Skin of body (tissue), 2 donors: ENCODE measurements around the gene E4F1. TPM values are rescaled to one million over a fixed set of nuclear protein-coding genes. Genes with fewer than 3 reads are reported as not detected.
"Not testable (repeated sequence)": the region's sequence is repeated elsewhere in the genome, so short reads cannot be mapped to it uniquely, and the experiment has no call there.

ENCODE experiments used
- DNase-seq: peaks from one replicate; lab custom pipeline; 2025; lab: John Stamatoyannopoulos, UW
- total RNA-seq: library from RNA; depleted of rRNA; stranded (reverse); fragments of >200 nt; gene quantifications from one replicate; pipeline ENCODE4 v1.2.3, GENCODE V29; 2014

E4F1 gene
- total RNA-seq, 1 donor from 2014 or later = 23.2 TPM

- DNase-seq = no peak
These were observed 7.0 kb downstream of the E4F1 start for GRCh38 chr16:2230376-2230775.

DNA sequence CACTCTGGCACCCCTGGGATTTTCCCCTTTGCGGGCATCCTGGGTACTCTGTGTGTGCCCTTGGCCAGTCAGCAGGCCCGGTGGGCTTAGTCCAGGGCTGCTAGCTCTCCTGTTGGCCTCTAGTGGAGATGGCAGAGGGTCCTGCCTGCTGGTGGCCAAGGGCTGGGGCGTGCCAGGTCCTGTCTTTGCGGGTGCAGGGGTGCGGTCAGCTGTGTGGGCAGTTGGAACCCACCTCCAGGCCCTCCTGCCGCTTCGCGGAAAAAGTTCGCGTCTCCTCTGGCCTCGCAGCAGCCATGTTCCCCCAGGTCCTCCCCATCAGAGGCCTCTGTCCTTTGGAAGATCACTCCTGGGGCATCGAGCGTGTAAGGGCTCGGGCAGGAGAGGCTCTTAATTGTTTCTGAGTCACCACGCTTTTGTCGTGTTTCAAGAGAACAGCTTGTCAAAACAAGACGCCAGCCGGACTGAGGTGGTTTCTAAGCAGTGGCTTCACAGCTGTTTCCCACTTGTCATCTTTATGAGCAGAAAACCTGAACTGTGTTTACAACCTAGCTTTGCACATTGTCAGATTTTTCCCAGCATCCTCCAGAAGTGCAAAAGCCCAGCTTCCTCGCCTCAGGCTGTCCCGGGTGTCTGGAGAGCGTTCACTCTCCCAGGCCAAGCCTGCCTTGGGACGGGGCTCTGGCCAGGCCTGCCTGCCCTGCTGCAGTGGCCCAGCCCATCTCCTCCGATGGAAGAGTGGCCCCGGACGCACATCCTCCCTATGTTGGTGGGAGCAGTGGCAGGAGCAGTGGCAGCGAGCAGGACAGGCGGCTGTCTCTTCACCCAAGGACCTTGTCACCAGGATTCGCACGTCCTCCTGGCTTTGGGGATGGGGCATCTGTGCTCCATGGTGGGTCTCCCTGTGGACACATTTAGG is 7.9 kb downstream of the E4F1 start:
- DNase-seq = no peak

DNA sequence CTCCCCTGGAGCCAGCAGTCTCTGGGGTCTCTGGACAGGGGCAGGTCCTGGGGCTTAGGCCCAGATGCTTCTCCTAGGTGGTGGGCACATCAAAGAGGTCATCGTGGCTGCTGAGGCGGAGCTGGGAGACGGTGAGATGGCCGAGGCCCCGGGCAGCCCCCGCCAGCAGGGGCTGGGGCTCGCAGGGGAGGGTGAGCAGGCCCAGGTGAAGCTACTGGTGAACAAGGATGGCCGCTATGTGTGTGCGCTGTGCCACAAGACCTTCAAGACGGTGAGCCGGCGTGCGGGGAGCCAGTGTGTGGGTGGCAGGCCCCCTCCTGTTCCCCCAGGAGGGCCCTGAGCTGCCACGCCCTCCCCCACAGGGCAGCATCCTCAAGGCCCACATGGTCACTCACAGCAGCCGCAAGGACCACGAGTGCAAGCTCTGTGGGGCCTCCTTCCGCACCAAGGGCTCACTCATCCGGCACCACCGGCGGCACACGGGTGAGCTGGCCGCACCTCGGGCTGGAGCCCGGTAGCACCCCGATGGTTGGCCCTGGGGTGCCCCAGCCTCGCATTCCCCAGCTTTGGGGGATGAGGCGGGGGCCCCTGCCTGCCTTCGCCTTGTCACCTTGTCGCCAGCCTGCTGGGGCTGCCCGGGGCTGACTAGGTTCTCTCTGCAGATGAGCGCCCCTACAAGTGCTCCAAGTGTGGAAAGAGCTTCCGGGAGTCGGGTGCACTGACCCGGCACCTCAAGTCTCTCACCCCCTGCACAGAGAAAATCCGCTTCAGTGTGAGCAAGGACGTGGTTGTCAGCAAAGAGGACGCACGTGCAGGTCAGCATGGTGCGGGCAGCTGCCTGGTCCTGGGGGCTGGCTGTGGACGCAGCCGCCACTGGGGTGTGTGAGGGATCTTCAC is 9.0 kb downstream of the E4F1 start:
- DNase-seq = no peak

DNA sequence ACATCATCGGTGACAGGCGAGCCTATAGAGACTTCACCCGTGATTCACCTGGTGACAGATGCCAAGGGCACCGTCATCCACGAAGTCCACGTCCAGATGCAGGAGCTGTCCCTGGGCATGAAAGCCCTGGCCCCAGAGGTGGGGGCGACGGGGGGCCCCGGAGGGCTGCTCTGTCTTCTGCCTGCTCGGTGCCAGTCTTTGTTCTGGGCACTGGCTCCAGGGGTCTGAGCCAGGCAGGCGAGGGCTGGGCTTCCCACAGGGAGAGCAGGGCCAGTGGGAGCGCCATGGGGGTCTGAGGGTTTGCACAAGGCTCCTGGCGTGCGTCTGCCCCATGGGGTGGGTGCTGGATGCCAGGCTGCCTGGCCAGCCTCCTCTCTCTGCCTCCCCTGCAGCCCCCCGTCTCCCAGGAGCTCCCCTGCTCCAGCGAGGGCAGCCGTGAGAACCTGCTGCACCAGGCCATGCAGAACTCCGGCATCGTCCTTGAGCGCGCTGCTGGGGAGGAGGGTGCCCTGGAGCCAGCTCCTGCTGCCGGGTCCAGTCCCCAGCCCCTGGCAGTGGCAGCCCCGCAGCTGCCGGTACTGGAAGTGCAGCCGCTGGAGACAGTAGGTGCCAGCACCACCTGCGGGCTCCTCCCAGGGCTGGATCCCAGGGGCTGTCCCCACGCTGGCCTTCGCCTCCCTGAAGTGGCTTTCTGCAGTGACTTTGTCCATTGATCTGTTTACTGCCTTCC is 9.8 kb downstream of the E4F1 start:
- DNase-seq = no peak

- DNase-seq = no peak
These were observed 10.8 kb downstream of the E4F1 start for GRCh38 chr16:2233872-2234812.

DNA sequence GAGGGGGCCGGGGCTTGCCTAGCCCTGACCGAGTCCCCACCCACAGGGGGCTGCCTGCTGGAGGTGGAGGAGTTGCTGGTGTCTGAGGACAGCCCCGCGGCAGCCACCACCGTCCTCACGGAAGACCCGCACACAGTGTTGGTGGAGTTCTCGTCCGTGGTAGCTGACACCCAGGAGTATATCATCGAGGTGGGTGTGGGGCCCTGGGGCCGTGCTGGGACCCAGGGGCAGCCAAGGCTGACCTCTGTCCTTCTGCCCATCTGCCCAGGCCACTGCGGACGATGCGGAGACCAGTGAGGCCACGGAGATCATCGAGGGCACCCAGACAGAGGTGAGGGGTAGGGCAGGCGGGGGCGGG is 11.4 kb downstream of the E4F1 start:
- DNase-seq = no peak

DNA sequence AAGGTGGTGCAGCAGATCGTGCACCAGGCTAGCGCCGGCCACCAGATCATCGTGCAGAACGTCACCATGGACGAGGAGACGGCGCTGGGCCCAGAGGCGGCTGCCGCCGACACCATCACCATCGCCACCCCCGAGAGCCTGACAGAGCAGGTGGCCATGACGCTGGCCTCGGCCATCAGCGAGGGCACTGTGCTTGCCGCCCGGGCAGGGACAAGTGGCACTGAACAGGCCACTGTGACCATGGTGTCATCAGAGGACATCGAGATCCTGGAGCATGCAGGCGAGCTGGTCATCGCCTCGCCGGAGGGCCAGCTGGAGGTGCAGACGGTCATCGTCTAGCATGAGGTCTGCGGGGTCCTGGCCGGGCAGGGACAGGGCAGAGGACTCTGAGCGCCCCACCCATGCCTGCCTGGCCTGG is 11.9 kb downstream of the E4F1 start:
- DNase-seq = no peak

- no peak for DNase-seq
These were observed 12.4 kb downstream of the E4F1 start for GRCh38 chr16:2235695-2236336.

GRCh38 chr16:2236337-2237101 is 13.1 kb downstream of the E4F1 start, which contains the start of gene DNASE1L2:
TSS of gene DNASE1L2 (plus strand) at chr16:2236444. CDS start at chr16:2236817, 373 bp downstream.
- no peak for DNase-seq

GRCh38 chr16:2237102-2237482 is 13.7 kb downstream of the E4F1 start:
- no peak for DNase-seq

DNA sequence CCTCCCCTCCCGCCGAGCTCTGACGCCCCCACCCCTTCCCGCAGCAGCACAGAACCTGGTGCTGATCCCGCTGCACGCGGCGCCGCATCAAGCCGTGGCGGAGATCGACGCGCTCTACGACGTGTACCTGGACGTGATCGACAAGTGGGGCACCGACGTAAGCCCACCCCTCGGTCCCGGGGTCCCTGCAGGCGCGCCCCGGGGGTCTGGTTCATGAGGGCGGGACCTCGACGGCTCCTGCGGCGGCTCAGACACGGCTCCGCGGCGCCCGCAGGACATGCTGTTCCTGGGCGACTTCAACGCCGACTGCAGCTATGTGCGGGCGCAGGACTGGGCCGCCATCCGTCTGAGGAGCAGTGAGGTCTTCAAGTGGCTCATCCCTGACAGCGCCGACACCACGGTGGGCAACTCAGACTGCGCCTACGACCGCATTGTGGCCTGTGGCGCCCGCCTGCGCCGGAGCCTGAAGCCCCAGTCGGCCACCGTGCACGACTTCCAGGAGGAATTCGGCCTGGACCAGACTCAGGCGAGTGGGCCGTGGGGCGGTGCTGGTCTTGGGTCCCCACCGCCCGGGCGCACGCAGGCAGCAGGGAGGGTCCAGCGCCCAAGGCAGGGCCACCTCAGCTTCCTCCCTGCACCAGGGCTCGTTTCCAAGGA is 14.2 kb downstream of the E4F1 start:
- DNase-seq = no peak

DNA sequence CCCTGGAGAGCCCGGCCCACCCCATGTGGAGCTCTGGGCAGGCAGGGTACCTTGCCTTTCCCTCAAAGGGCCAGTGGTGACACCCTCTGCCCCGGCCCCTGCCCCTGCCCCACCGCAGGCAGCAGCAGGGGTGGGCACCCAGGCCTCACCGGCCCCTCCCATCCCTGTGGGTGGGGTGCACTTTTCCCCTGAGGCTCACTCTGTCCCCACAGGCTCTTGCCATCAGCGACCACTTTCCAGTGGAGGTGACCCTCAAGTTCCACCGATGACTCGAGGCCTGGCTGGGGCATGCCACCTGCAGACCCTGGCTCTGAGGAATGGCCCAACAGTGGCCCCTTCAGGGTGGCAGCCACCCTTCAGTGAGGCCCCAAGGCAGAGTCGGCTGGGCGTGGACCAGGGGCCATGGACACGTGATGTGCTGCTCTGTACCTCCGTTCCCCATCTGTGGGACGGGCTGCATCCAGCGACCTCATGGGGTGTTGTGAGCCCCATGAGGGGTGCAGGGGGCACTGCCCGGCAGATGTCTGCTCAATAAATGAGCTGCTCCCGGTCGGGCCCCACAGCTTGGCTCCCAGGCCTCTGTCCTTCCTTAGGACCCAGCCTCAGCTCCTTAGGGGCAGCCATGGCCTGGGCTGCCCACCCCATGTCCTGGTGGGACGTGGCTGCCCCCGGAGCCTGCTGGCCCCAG is 14.9 kb downstream of the E4F1 start:
- DNase-seq = no peak

DNA sequence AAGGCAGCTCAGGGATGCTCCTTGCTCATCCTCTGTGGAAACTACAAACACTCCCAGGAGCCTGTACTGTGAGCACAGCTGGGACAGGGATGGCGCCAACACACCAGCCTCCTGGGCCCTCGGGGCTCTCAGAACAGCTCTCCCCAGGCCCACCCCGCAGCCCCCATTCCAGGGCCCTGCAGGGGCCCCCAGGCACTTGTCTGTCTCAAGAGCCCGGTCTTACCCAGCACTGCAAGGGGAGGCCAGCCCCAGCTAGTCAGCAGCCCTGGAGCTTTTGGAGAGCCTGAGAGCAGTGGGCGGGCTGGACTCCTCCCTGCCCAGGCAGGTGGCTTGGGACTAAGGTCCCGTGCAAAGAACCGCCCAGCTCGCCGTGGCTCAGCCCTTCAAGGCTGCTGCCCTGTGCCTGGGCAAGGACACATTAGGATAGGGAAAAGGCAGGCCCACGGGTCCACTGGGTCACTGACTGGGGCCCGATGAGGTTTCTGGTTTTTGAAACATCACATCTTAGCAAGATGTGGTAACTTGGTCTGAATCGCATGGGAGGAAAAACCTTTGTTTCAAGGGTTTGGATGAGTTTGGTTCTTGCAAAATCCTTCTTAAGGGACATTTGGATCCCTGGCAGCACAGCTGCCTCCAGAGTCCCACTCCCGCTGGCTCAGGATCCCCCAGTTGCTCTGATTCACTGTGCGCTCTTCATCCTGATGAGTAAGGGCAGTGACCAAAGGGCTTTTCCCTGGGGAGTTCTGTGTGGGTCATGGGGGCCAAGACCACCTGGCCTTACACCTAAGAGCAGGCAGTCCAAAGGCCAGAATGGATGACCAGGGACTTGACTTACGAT is 15.7 kb downstream of the E4F1 start:
- DNase-seq = no peak

GRCh38 chr16:2240331-2240730 is 16.9 kb downstream of the E4F1 start:
- DNase-seq = not testable (repeated sequence)

DNA sequence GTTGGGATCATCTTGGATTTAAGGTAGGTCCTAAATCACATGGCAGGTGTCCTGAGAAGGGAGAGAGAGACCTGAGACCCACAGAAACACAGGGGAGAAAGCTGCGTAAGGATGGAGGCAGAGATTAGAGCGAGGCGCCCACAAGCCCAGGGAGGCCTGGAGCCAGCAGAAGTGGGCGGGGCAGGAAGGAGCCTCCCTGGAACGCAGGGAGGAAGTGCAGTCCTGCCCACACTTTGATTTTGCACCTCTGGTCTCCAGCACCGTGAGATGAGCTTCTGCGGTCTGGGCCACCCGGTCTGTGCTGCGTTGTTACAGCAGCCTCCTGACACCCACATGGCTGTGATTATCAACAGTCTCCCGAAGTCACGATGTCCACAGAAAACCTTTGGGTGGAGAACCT is 19.2 kb downstream of the E4F1 start:
- no peak for DNase-seq

DNA sequence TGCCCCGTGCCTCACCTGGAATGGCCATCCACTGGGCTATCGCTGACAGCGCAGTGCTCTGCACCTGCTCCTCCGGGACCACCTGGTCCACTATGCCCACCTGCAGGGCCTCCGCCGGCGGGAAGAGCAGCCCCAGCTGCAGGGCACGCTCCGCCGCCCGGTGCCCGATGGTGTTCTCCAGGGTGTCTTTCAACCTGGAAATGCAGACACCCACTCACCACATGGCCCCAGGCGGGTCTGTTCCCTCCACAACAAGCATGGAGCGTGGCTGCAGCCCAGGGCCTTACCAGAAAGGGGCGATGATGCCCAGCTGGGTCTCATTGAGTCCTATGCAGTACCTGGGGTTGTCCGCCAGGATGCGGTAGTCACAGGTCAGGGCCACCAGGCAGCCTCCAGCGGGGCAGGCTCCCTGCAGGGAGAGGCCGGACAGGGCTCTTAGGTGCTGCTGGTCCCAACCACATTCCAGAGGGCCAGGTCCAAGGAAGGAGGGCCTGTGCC is 19.7 kb downstream of the E4F1 start:
- DNase-seq = no peak

GRCh38 chr16:2243781-2244180 is 20.4 kb downstream of the E4F1 start:
- DNase-seq = no peak
